GM21360 (cell line): ENCODE measurements around the gene ITIH3.
"Not testable (repeated sequence)": the region's sequence is repeated elsewhere in the genome, so short reads cannot be mapped to it uniquely, and the experiment has no call there.

ENCODE experiments used
- ATAC-seq: cut with Tn5 transposase; IDR thresholded peaks from one replicate; pipeline ENCODE4 v1.9.1; 2021; ENCODE audit warnings: mild to moderate bottlenecking, moderate library complexity; ENCODE audit not compliant: unreplicated experiment

ITIH3 gene

GRCh38 chr3:52794612-52795099 lies at the start of gene ITIH3:
Gene ITIH3 (plus strand): TSS chr3:52794796. CDS start chr3:52794804, 8 bp downstream.
- no peak for ATAC-seq

GRCh38 chr3:52752045-52752660 lies 42.4 kb upstream of the ITIH3 start:
- no peak for ATAC-seq

- no peak for ATAC-seq
Measured at GRCh38 chr3:52754373-52754772, 40.2 kb upstream of the ITIH3 start.

- ATAC-seq: no peak
Measured at GRCh38 chr3:52756141-52756540, 38.5 kb upstream of the ITIH3 start.

GRCh38 chr3:52763466-52763865 lies 31.1 kb upstream of the ITIH3 start:
- ATAC-seq: no peak

- no peak for ATAC-seq
Measured at GRCh38 chr3:52769786-52770455, 24.7 kb upstream of the ITIH3 start.

GRCh38 chr3:52770496-52771333 lies 23.9 kb upstream of the ITIH3 start, which contains the start of gene NEK4:
Gene NEK4 (minus strand): TSS chr3:52770940. CDS start chr3:52770746, 194 bp downstream.
- ATAC-seq: peak; percentile 83

- no peak for ATAC-seq
Measured at GRCh38 chr3:52771334-52771681, 23.3 kb upstream of the ITIH3 start.

GRCh38 chr3:52771702-52772101 lies 22.9 kb upstream of the ITIH3 start:
- no peak for ATAC-seq

GRCh38 chr3:52773361-52774065 lies 21.1 kb upstream of the ITIH3 start:
- no peak for ATAC-seq

GRCh38 chr3:52774066-52774713 lies 20.4 kb upstream of the ITIH3 start:
- ATAC-seq: no peak

GRCh38 chr3:52774901-52775864 lies 19.4 kb upstream of the ITIH3 start:
- no peak for ATAC-seq

- no peak for ATAC-seq
Measured at GRCh38 chr3:52775877-52776276, 18.7 kb upstream of the ITIH3 start.

- ATAC-seq: not testable (repeated sequence)
Measured at GRCh38 chr3:52776486-52776885, 18.1 kb upstream of the ITIH3 start.

GRCh38 chr3:52777127-52777958 lies 17.3 kb upstream of the ITIH3 start, which contains the start of gene ITIH1:
Gene ITIH1 (plus strand): TSS chr3:52777599. CDS start chr3:52777616, 17 bp downstream.
- ATAC-seq: no peak

- ATAC-seq: no peak
Measured at GRCh38 chr3:52777959-52778805, 16.4 kb upstream of the ITIH3 start.
